H1 (cell line): ENCODE results near the gene ARL6IP4. TPM values are rescaled to one million over a fixed set of nuclear protein-coding genes. Genes with fewer than 3 reads are reported as not detected.

Experiments
- CTCF ChIA-PET: fragments of 300-600 bp; sonication (Branson Sonifier 250); formaldehyde crosslinking; loops from one replicate; lab custom pipeline; 2021; ENCODE audit not compliant: partially characterized antibody; lab: Charles Lee
- POLR2A ChIA-PET: fragments of 300-600 bp; sonication (Branson Sonifier 250); formaldehyde crosslinking; loops from one replicate; lab custom pipeline; 2021; ENCODE audit warnings: inconsistent platforms; ENCODE audit not compliant: partially characterized antibody; lab: Charles Lee
- DNase-seq, 2 experiments: peaks; one replicate each; pipeline versions ENCODE4 v3.0.0 to v3.0.0-alpha.2; 2010 to 2022; ENCODE audit warnings: low spot score in 2 of 2, low read depth in 1 of 2, mixed read lengths in 1 of 2
- FAIRE-seq: peaks from 2 replicates; lab custom pipeline; 2011; peaks lifted over from hg19 to GRCh38; lab: Jason Lieb, UNC
- H2AFZ ChIP-seq: 2 replicates; pipeline ENCODE4 v1.8.1; 2012; ENCODE audit warnings: low read length, inconsistent platforms
- H2AK5ac ChIP-seq: 2 replicates; pipeline ENCODE4 v1.6.1; 2013; ENCODE audit warnings: low read depth, low read length
- H2BK120ac ChIP-seq: replicated peaks from 2 replicates; pipeline ENCODE3; 2013; ENCODE audit warnings: low read depth, low read length, inconsistent platforms
- H2BK12ac ChIP-seq: 2 replicates; pipeline ENCODE4 v1.6.1; 2013; ENCODE audit warnings: low read depth, low read length
- H2BK15ac ChIP-seq: 2 replicates; pipeline ENCODE4 v1.6.1; 2013; ENCODE audit warnings: low read length
- H2BK20ac ChIP-seq: 2 replicates; pipeline ENCODE4 v1.6.1; 2013; ENCODE audit warnings: low read length
- H2BK5ac ChIP-seq: 2 replicates; pipeline ENCODE4 v1.6.1; 2013; ENCODE audit warnings: low read depth, low read length
- H3K14ac ChIP-seq: 2 replicates; pipeline ENCODE4 v1.6.1; 2013; ENCODE audit warnings: inconsistent platforms; ENCODE audit not compliant: insufficient read length
- H3K18ac ChIP-seq: 2 replicates; pipeline ENCODE4 v1.6.1; 2013; ENCODE audit warnings: low read length; ENCODE audit errors: extremely low read depth
- H3K23ac ChIP-seq: 2 replicates; pipeline ENCODE4 v1.6.1; 2013; ENCODE audit warnings: inconsistent platforms; ENCODE audit not compliant: insufficient read length
- H3K23me2 ChIP-seq: 2 replicates; pipeline ENCODE4 v1.6.1; 2013; ENCODE audit warnings: low read depth, low read length
- H3K27ac ChIP-seq: 2 replicates; pipeline ENCODE4 v1.6.1; 2011; ENCODE audit warnings: low read depth, low read length, inconsistent platforms
- H3K27me3 ChIP-seq, 4 experiments: replicated peaks in 1 of 4; 1 replicate in 1 of 4; 2 replicates in 3 of 4; pipeline versions ENCODE4 v1.6.1 to v1.8.1; 2011 to 2013; ENCODE audit warnings: low read length in 3 of 4, mild to moderate bottlenecking in 3 of 4, inconsistent platforms in 2 of 4, mixed read lengths in 2 of 4, moderate library complexity in 1 of 4; ENCODE audit not compliant: control insufficient read depth in 3 of 4, insufficient read depth in 3 of 4; ENCODE audit errors: extremely low read depth in 1 of 4
- H3K36me3 ChIP-seq, 4 experiments: 2 replicates each; pipeline versions ENCODE4 v1.6.1 to v1.8.1; 2011 to 2013; ENCODE audit warnings: mild to moderate bottlenecking in 4 of 4, low read length in 3 of 4, moderate library complexity in 2 of 4, control low read depth in 1 of 4, inconsistent platforms in 1 of 4; ENCODE audit not compliant: insufficient read depth in 4 of 4, control insufficient read depth in 2 of 4
- H3K4ac ChIP-seq: replicated peaks from 2 replicates; pipeline ENCODE3; 2013; ENCODE audit warnings: low read length, low read depth, mixed read lengths, inconsistent platforms; ENCODE audit not compliant: insufficient read length
- H3K4me1 ChIP-seq, 4 experiments: replicated peaks in 1 of 4; 1 replicate in 1 of 4; 2 replicates in 3 of 4; pipeline versions ENCODE4 v1.6.1 to v1.8.1; 2011 to 2013; ENCODE audit warnings: low read length in 3 of 4, inconsistent platforms in 2 of 4, mixed read lengths in 1 of 4; ENCODE audit not compliant: insufficient read depth in 4 of 4, control insufficient read depth in 3 of 4
- H3K4me2 ChIP-seq, 2 experiments: 2 replicates each; pipeline versions ENCODE4 v1.6.1 to v1.8.1; 2011 to 2013; ENCODE audit warnings: low read depth in 2 of 2, low read length in 2 of 2, control low read depth in 1 of 2, inconsistent platforms in 1 of 2, mild to moderate bottlenecking in 1 of 2; ENCODE audit not compliant: insufficient read depth in 1 of 2
- H3K4me3 ChIP-seq, 4 experiments: fragments of 200-600, 300-600 bp in 1 of 4; sonication (generic), shearing (Covaris generic), sonication (Bioruptor Twin) in 1 of 4; 2 replicates each; pipeline versions ENCODE4 v1.5.1 to v1.8.1; 2011 to 2016; ENCODE audit warnings: low read length in 4 of 4, low read depth in 3 of 4, control low read depth in 2 of 4, inconsistent platforms in 2 of 4, mild to moderate bottlenecking in 2 of 4, mixed read lengths in 1 of 4, moderate library complexity in 1 of 4; ENCODE audit not compliant: insufficient read depth in 2 of 4; ENCODE audit errors: extremely low read depth in 1 of 4
- H3K56ac ChIP-seq: replicated peaks from 2 replicates; pipeline ENCODE3; 2013; ENCODE audit warnings: low read depth, mild to moderate bottlenecking, mixed read lengths, low read length, inconsistent platforms; ENCODE audit not compliant: insufficient read length
- H3K79me1 ChIP-seq: 2 replicates; pipeline ENCODE4 v1.6.1; 2013; ENCODE audit warnings: low read depth, low read length, control low read depth
- H3K79me2 ChIP-seq, 2 experiments: 2 replicates each; pipeline versions ENCODE4 v1.6.1 to v1.8.1; 2012 to 2013; ENCODE audit warnings: low read length in 2 of 2, mild to moderate bottlenecking in 2 of 2, inconsistent platforms in 1 of 2; ENCODE audit not compliant: insufficient read depth in 2 of 2, control insufficient read depth in 1 of 2
- H3K9ac ChIP-seq, 4 experiments: replicated peaks in 1 of 4; 1 replicate in 1 of 4; 2 replicates in 3 of 4; pipeline versions ENCODE4 v1.6.1 to v1.8.1; 2011 to 2013; ENCODE audit warnings: low read depth in 3 of 4, low read length in 3 of 4, control low read depth in 2 of 4, mild to moderate bottlenecking in 2 of 4, moderate library complexity in 2 of 4, inconsistent platforms in 1 of 4; ENCODE audit errors: extremely low read depth in 1 of 4
- H3K9me3 ChIP-seq, 2 experiments: 2 replicates each; pipeline versions ENCODE4 v1.6.1 to v1.8.1; 2012 to 2013; ENCODE audit warnings: mild to moderate bottlenecking in 2 of 2, moderate library complexity in 2 of 2, control low read depth in 1 of 2, inconsistent platforms in 1 of 2, low read depth in 1 of 2, low read length in 1 of 2, mixed read lengths in 1 of 2; ENCODE audit not compliant: insufficient read depth in 2 of 2
- H4K20me1 ChIP-seq, 2 experiments: replicated peaks in 1 of 2; 2 replicates each; pipeline versions ENCODE3 to v1.8.1; 2011 to 2013; ENCODE audit warnings: inconsistent platforms in 2 of 2, low read length in 2 of 2, mild to moderate bottlenecking in 1 of 2; ENCODE audit not compliant: insufficient read depth in 2 of 2, control insufficient read depth in 1 of 2
- H4K5ac ChIP-seq: 2 replicates; pipeline ENCODE4 v1.6.1; 2013; ENCODE audit warnings: low read length, low read depth, mixed read lengths, inconsistent platforms; ENCODE audit not compliant: insufficient read length
- H4K8ac ChIP-seq: 2 replicates; pipeline ENCODE4 v1.8.0; 2013; ENCODE audit warnings: mild to moderate bottlenecking, moderate library complexity, low read length, inconsistent platforms; ENCODE audit not compliant: insufficient read depth; ENCODE audit errors: extremely low read depth
- H4K91ac ChIP-seq: replicated peaks from 2 replicates; pipeline ENCODE3; 2013; ENCODE audit warnings: low read length, mixed read lengths, inconsistent platforms; ENCODE audit not compliant: insufficient read length
- SIX5 ChIP-seq: IDR thresholded peaks from 2 replicates; pipeline ENCODE4 v1.6.1; 2011; ENCODE audit warnings: mild to moderate bottlenecking, low read depth, low read length
- WGBS, 2 experiments: shearing (Covaris generic) in 1 of 2; methylation state at CpG; one replicate each; pipeline versions ENCODE4 v1.1.6 to v1.1.7; 2013 to 2015; ENCODE audit warnings: low lambda C conversion rate in 2 of 2, mixed read lengths in 2 of 2, inconsistent platforms in 1 of 2, low coverage in 1 of 2, missing lambda C conversion rate in 1 of 2; ENCODE audit not compliant: insufficient replicate concordance in 2 of 2, insufficient coverage in 1 of 2, insufficient read length in 1 of 2; ENCODE audit errors: extremely low coverage in 1 of 2, missing lambda C conversion rate in 1 of 2; 5-methylcytosine and 5-hydroxymethylcytosine counted together
- polyA plus RNA-seq, 7 experiments: library from polyadenylated mRNA; depleted of rRNA in 3 of 7; stranded (reverse) in 5 of 7; unstranded in 2 of 7; fragments of >200 nt in 5 of 7; fragments of 200-250 nt in 2 of 7; gene quantifications; 1 replicate in 5 of 7; 2 replicates in 1 of 7; 4 replicates in 1 of 7; pipeline versions ENCODE4 v1.2.1 to v1.2.3, GENCODE V29; 2011 to 2013; ENCODE audit warnings: missing spikeins in 2 of 7, mixed read lengths in 2 of 7
- total RNA-seq: library from RNA; stranded (reverse); fragmentation: NEBNext Ultra II Directional; extraction: Animal tissue kit (Norgen Biotek cat#: 25700); gene quantifications from 2 replicates; pipeline ENCODE4 v1.2.1, GENCODE V29; 2021

ARL6IP4 gene
- total and polyA plus RNA-seq, 2 of the 8 experiments (the other 6 are each of a cell fraction or from before 2014, with no cell fraction given): 76.4 to 109 TPM

- Histone ChIP-seq H3K4ac (no peak overlapping the region), H3K4me2 (no peak overlapping the region), H4K8ac (0 out of 2 replicates have a peak overlapping the region, but pooled peaks have one; percentile 28), H2BK15ac (no peak overlapping the region), H3K18ac (no peak overlapping the region), H2AFZ (no peak overlapping the region), H4K20me1 (peaks cover 0 to 7% of the 10 kb centered on the region in 2 experiments), H3K36me3 (no peaks in the 10 kb centered on the region), H2BK120ac (no peak overlapping the region), H3K23ac (no peak overlapping the region), H4K91ac (no peak overlapping the region), H3K27me3 (no peaks in the 10 kb centered on the region), H3K79me2 (no peaks in the 10 kb centered on the region), H3K23me2 (no peaks in the 10 kb centered on the region), H3K4me1 (no peaks in the 10 kb centered on the region), H2BK12ac (no peak overlapping the region), H3K9ac (no peak overlapping the region), H3K27ac (no peak overlapping the region), H2AK5ac (no peak overlapping the region), H2BK5ac (no peak overlapping the region), H3K9me3 (no peaks in the 10 kb centered on the region), H3K14ac (no peak overlapping the region), H3K4me3 (no peak overlapping the region), H2BK20ac (no peak overlapping the region), H4K5ac (no peak overlapping the region), H3K79me1 (no peaks in the 10 kb centered on the region), H3K56ac (no peak overlapping the region)
- DNase-seq (no peak), FAIRE-seq (no peak)
- TF ChIP-seq SIX5: no peak
- CTCF ChIA-PET: interaction anchor here (0.6 to 21.5 kb wide), 4 partner anchors 12 to 101 kb away, joined by 3 to 473 read pairs (median 4); no protein-coding TSS in a partner anchor
- WGBS, 2 experiments: 83% methylated on average over 13 of the region's 13 CpGs; no CpG with 5 or more reads in 1 of the 2 experiments
- POLR2A ChIA-PET: no interaction called here
Observed at GRCh38 chr12:122943196-122943595, 37.3 kb upstream of the ARL6IP4 start.
